Fibroblast of villous mesenchyme (primary cell): Measurements from ENCODE around the gene GLRB. TPM values are rescaled to one million over a fixed set of nuclear protein-coding genes. Genes with fewer than 3 reads are reported as not detected.

Experiments
- DNase-seq: peaks from one replicate; pipeline ENCODE4 v3.0.0-alpha.2; 2010; ENCODE audit warnings: low read depth
- H3K4me3 ChIP-seq: 2 replicates; pipeline ENCODE4 v1.5.1; 2011; ENCODE audit warnings: low read depth, mild to moderate bottlenecking, low read length
- small RNA-seq: library from RNA; depleted of rRNA; stranded (forward); fragments of <200 nt; gene quantifications from one replicate; pipeline ENCODE3, GENCODE V24; 2012
- total RNA-seq: library from RNA; depleted of rRNA; stranded (reverse); fragments of >200 nt; gene quantifications from 2 replicates; pipeline ENCODE4 v1.2.3, GENCODE V29; 2012
- TF ChIP-seq, protein P1 (sequence below): IDR thresholded peaks from 2 replicates; pipeline ENCODE4 v1.5.1; 2012; ENCODE audit warnings: low read depth, mild to moderate bottlenecking, low read length; ENCODE audit not compliant: insufficient read depth

Gene GLRB
- total RNA-seq, 1 donor: 16.4 TPM

GRCh38 chr4:157196046-157196445, 120.1 kb downstream of the GLRB start:
- no peak for DNase-seq
- TF ChIP-seq, protein P1, sequence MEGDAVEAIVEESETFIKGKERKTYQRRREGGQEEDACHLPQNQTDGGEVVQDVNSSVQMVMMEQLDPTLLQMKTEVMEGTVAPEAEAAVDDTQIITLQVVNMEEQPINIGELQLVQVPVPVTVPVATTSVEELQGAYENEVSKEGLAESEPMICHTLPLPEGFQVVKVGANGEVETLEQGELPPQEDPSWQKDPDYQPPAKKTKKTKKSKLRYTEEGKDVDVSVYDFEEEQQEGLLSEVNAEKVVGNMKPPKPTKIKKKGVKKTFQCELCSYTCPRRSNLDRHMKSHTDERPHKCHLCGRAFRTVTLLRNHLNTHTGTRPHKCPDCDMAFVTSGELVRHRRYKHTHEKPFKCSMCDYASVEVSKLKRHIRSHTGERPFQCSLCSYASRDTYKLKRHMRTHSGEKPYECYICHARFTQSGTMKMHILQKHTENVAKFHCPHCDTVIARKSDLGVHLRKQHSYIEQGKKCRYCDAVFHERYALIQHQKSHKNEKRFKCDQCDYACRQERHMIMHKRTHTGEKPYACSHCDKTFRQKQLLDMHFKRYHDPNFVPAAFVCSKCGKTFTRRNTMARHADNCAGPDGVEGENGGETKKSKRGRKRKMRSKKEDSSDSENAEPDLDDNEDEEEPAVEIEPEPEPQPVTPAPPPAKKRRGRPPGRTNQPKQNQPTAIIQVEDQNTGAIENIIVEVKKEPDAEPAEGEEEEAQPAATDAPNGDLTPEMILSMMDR: no peak
- H3K4me3 ChIP-seq: no peak overlapping the region

DNA sequence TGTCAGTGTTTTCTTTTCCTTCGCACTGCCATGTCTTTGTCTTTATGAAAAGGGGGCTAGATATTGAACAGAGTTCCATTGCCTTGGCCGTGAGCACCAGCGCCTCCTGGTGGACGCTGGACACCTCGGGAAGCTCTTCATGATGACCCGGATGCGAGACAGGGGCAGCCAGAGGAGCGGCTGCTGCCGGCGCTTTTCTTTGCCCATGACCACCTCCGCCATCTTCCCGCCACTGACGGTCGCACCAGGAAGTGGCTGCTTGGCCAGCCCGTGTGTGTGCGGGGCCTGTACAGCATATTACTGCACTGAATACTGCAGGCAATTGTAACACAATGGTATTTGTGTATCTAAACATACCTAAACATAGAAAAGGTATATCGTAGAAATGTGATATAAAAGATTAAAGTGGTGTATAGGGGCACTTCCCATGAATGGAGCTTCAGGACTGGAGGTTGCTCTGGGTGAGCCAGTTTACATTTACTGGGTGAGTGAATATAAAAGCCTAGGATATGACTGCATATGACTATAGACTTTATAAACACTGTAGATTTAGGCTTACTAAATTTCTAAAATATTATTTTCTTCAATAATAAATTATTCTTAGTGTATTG, 128.8 kb downstream of the GLRB start:
- DNase-seq: peak; percentile 25
- TF ChIP-seq, protein P1: peak; percentile 67
- H3K4me3 ChIP-seq: no peak overlapping the region

GRCh38 chr4:157217708-157218107, 141.8 kb downstream of the GLRB start:
- peak; percentile 37 for DNase-seq
- TF ChIP-seq, protein P1: peak; percentile 60
- no peak overlapping the region for H3K4me3 ChIP-seq

DNA sequence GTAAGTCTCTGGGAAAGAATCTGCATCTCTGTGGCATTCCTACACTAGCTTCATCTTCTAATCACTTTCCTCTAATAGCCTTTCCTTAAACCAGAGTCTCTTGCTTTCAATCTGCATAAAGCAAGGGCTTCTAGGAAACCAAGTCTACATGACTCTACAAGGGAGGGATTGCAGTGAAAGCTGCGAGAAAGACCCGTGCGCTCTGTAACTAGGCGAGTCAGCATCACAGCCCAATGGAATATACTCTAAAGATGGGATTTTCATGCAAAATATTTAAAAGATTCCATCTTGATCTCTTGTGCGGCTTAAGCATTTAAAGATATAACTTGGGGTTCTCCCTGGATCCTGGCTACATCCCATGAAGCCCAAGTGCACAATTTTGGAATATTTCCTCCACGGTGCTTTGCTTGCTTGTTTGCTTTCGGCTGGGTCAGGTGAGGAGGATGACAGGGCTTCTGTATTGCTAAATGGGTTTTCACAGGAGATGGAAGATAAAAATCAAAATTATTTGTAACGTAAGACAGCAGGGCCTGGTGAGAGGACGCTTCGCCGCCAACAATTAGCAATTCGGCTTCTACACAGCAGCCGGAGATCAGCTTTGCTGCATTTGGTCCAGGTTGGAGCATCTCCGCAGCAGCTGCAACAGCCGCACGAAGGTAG, 143.9 kb downstream of the GLRB start:
- H3K4me3 ChIP-seq: no peak overlapping the region
- TF ChIP-seq, protein P1: no peak
- DNase-seq: no peak

GRCh38 chr4:157220371-157220881, 144.5 kb downstream of the GLRB start, which contains the start of gene GRIA2:
Gene GRIA2 (plus strand): TSS chr4:157220728. CDS start chr4:157221043, 315 bp downstream.
- TF ChIP-seq, protein P1: no peak
- H3K4me3 ChIP-seq: no peak within 1 kb of the TSS
- DNase-seq: peak; percentile 49

- H3K4me3 ChIP-seq: no peak overlapping the region
- TF ChIP-seq, protein P1: no peak
- no peak for DNase-seq
Observed at GRCh38 chr4:157221426-157221894, 145.5 kb downstream of the GLRB start.

Small RNA genes lying within 50 kb of the gene (small RNA-seq; reads per million reads assigned to genes)
- gene RF00019 (not detected), gene RNU6-582P (0.28 reads per million)

Other genes starting within 250 kb of the GLRB start
- 145 and 184 TPM in 2 replicates for gene PDGFC, start 104.4 kb upstream of the GLRB start, total RNA-seq
- gene GRIA2, start 144.6 kb downstream of the GLRB start, total RNA-seq: 1.9 TPM in 1 of 2 replicates, not detected in the other